ENCODE data around the gene MAP7D3.
"Not testable (repeated sequence)": the region's sequence is repeated elsewhere in the genome, so short reads cannot be mapped to it uniquely, and the experiment has no call there.

The MAP7D3 gene

DNA sequence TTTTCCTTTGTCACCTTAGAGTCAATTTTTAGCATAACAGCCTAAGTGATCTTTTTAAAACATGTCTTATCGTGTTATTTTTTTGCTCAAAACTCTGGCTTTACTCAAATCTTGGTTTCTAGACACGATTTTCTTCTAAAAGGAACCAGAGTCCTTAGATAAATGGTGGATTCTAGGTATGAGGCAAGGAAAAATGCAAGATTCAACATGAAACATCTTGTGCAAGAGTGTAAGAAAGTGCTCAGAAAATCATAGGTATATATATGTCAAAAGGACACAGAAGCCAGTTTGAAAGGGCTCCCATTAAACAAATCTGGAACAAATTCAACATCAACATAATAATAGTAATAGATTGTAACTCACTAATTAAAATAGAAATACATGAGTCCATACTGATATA, 41.5 kb upstream of the MAP7D3 start:
- no peak overlapping the region for H3K9ac ChIP-seq (ENCODE audit: low read length)
- H4K20me1 ChIP-seq (ENCODE audit: low read depth, low read length) = no peaks in the 10 kb centered on the region
- no peak for TF ChIP-seq EZH2phosphoT487 (conservative IDR thresholded peaks at IDR 0.05; ENCODE audit: low read length)
- TF ChIP-seq, protein P1, sequence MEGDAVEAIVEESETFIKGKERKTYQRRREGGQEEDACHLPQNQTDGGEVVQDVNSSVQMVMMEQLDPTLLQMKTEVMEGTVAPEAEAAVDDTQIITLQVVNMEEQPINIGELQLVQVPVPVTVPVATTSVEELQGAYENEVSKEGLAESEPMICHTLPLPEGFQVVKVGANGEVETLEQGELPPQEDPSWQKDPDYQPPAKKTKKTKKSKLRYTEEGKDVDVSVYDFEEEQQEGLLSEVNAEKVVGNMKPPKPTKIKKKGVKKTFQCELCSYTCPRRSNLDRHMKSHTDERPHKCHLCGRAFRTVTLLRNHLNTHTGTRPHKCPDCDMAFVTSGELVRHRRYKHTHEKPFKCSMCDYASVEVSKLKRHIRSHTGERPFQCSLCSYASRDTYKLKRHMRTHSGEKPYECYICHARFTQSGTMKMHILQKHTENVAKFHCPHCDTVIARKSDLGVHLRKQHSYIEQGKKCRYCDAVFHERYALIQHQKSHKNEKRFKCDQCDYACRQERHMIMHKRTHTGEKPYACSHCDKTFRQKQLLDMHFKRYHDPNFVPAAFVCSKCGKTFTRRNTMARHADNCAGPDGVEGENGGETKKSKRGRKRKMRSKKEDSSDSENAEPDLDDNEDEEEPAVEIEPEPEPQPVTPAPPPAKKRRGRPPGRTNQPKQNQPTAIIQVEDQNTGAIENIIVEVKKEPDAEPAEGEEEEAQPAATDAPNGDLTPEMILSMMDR (IDR thresholded peaks at IDR 0.05; ENCODE audit: insufficient read depth, low read length, poor library complexity, severe bottlenecking) = no peak
- H3K9me2 ChIP-seq (replicated peaks; ENCODE audit: insufficient read depth, low read length) = no peaks in the 10 kb centered on the region
- H2AFZ ChIP-seq (ENCODE audit: low read depth, low read length, severe bottlenecking) = no peak overlapping the region
- H3K27me3 ChIP-seq (ENCODE audit: low read length) = no peaks in the 10 kb centered on the region
- H3K79me2 ChIP-seq (ENCODE audit: insufficient read depth, low read length) = no peaks in the 10 kb centered on the region
- H3F3A ChIP-seq (ENCODE audit: insufficient read depth) = no peaks in the 10 kb centered on the region
- H3K4me2 ChIP-seq (ENCODE audit: low read depth, low read length, poor library complexity, severe bottlenecking) = no peak overlapping the region
- no peaks in the 10 kb centered on the region for H3K9me3 ChIP-seq (ENCODE audit: insufficient read depth, low read length)
- H3K27ac ChIP-seq (ENCODE audit: low read depth, low read length) = no peak overlapping the region
- no peaks in the 10 kb centered on the region for H3K36me3 ChIP-seq (ENCODE audit: low read length)
- no peak overlapping the region for H3K4me3 ChIP-seq (ENCODE audit: insufficient read depth, low read length, poor library complexity, severe bottlenecking)

DNA sequence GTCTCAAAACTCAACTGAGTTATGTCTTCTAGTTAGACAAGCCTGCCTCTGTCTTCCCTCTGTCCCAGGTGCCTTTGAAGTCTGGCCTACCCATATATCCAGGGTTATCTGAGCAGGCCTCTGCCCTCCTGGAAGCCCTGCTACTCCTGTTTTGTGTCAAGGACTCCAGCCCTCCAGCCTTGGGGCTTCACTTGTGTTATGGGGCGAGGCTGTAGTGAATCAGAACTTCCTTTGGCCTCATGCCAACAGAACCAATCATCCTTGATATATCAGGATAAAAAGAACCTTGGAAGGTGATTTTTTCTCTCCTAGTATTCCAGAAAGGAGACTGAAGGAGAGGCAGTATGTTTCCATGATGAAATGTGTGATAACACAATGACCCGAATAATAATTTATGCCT, 40.6 kb upstream of the MAP7D3 start:
- TF ChIP-seq, protein P1 (IDR thresholded peaks at IDR 0.05; ENCODE audit: insufficient read depth, low read length, poor library complexity, severe bottlenecking) = no peak
- TF ChIP-seq EZH2phosphoT487 (conservative IDR thresholded peaks at IDR 0.05; ENCODE audit: low read length) = no peak
- Histone ChIP-seq H3K9ac (ENCODE audit: low read length) (no peak overlapping the region), H3K9me3 (ENCODE audit: insufficient read depth, low read length) (no peaks in the 10 kb centered on the region), H3K4me2 (ENCODE audit: low read depth, low read length, poor library complexity, severe bottlenecking) (no peak overlapping the region), H3K9me2 (replicated peaks; ENCODE audit: insufficient read depth, low read length) (no peaks in the 10 kb centered on the region), H4K20me1 (ENCODE audit: low read depth, low read length) (no peaks in the 10 kb centered on the region), H3K36me3 (ENCODE audit: low read length) (no peaks in the 10 kb centered on the region), H2AFZ (ENCODE audit: low read depth, low read length, severe bottlenecking) (no peak overlapping the region), H3K79me2 (ENCODE audit: insufficient read depth, low read length) (no peaks in the 10 kb centered on the region), H3K27ac (ENCODE audit: low read depth, low read length) (no peak overlapping the region), H3K4me3 (ENCODE audit: insufficient read depth, low read length, poor library complexity, severe bottlenecking) (no peak overlapping the region), H3F3A (ENCODE audit: insufficient read depth) (no peaks in the 10 kb centered on the region), H3K27me3 (ENCODE audit: low read length) (no peaks in the 10 kb centered on the region)

DNA sequence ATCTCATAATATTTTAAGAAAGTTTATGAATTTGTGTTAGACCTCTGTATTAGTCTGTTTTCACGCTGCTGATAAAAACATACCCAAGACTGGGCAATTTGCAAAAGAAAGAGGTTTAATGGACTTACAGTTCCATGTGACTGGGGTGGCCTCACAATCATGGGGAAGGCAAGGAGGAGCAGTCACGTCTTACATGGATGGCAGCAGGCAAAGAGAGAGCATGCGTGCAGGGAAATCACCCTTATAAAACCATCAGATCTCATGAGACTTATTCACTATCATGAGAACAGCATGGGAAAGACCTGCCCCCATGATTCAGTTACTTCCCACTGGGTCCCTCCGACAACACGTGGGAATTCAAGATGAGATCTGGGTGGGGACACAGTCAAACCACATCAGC, 35.2 kb upstream of the MAP7D3 start:
- not testable (repeated sequence) for H3K4me2 ChIP-seq (ENCODE audit: low read depth, low read length, poor library complexity, severe bottlenecking); H2AFZ ChIP-seq (ENCODE audit: low read depth, low read length, severe bottlenecking); H3K9ac ChIP-seq (ENCODE audit: low read length); H3K36me3 ChIP-seq (ENCODE audit: low read length); H3K27me3 ChIP-seq (ENCODE audit: low read length); H3F3A ChIP-seq (ENCODE audit: insufficient read depth); H3K27ac ChIP-seq (ENCODE audit: low read depth, low read length); H4K20me1 ChIP-seq (ENCODE audit: low read depth, low read length); H3K9me2 ChIP-seq (replicated peaks; ENCODE audit: insufficient read depth, low read length); H3K9me3 ChIP-seq (ENCODE audit: insufficient read depth, low read length); H3K4me3 ChIP-seq (ENCODE audit: insufficient read depth, low read length, poor library complexity, severe bottlenecking); H3K79me2 ChIP-seq (ENCODE audit: insufficient read depth, low read length)

DNA sequence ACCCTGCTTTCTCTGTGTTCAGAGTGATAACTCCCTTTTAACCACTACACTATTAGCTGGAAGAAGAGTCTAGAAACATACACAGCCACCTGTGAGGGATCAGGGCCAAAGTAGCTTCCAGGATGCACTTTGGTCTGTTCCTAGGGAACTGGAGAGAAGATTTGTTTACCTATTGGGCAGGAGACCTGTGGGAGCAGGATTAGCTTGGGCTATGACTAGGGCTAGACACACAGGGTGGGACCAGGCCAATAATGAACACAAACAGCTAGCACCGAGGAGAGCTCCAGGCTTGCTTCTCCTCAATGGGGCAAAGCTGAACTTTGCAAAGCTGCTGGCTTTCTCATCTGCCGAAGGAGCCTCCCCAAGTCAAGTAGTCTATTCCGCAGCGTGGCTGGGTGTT, 24.4 kb upstream of the MAP7D3 start:
- H3K4me3 ChIP-seq (ENCODE audit: insufficient read depth, low read length, poor library complexity, severe bottlenecking) = no peak overlapping the region
- H3K79me2 ChIP-seq (ENCODE audit: insufficient read depth, low read length) = no peaks in the 10 kb centered on the region
- H3K27me3 ChIP-seq (ENCODE audit: low read length) = no peaks in the 10 kb centered on the region
- no peak overlapping the region for H3K4me2 ChIP-seq (ENCODE audit: low read depth, low read length, poor library complexity, severe bottlenecking)
- no peaks in the 10 kb centered on the region for H4K20me1 ChIP-seq (ENCODE audit: low read depth, low read length)
- H3K9me3 ChIP-seq (ENCODE audit: insufficient read depth, low read length) = no peaks in the 10 kb centered on the region
- no peak overlapping the region for H3K9ac ChIP-seq (ENCODE audit: low read length)
- no peaks in the 10 kb centered on the region for H3F3A ChIP-seq (ENCODE audit: insufficient read depth)
- no peaks in the 10 kb centered on the region for H3K36me3 ChIP-seq (ENCODE audit: low read length)
- H3K27ac ChIP-seq (ENCODE audit: low read depth, low read length) = no peak overlapping the region
- no peaks in the 10 kb centered on the region for H3K9me2 ChIP-seq (replicated peaks; ENCODE audit: insufficient read depth, low read length)
- TF ChIP-seq, protein P1 (IDR thresholded peaks at IDR 0.05; ENCODE audit: insufficient read depth, low read length, poor library complexity, severe bottlenecking) = no peak
- no peak for TF ChIP-seq EZH2phosphoT487 (conservative IDR thresholded peaks at IDR 0.05; ENCODE audit: low read length)
- H2AFZ ChIP-seq (ENCODE audit: low read depth, low read length, severe bottlenecking) = no peak overlapping the region
